Suprapubic skin (tissue), 3 donors: Measurements from ENCODE around the gene GXYLT2.

Experiments used
- EP300 ChIP-seq: sonication (generic); formaldehyde crosslinking; IDR thresholded peaks from one replicate; pipeline ENCODE4 v1.6.1; 2017; ENCODE audit warnings: antibody characterized with exemption
- POLR2A ChIP-seq, 2 donors: fragments of 450-650 bp; IDR thresholded peaks; one replicate each; pipeline ENCODE4 v1.6.1; 2017; ENCODE audit warnings: antibody characterized with exemption in 2 of 2, mild to moderate bottlenecking in 2 of 2, moderate library complexity in 2 of 2
- TF ChIP-seq, protein P1 (sequence below), 2 donors: fragments of 200-600 bp in 1 of 2; fragments of 450-650 bp in 1 of 2; sonication (generic) in 1 of 2; IDR thresholded peaks; one replicate each; pipeline ENCODE4 v1.5.1; 2016 to 2019; ENCODE audit warnings: antibody characterized with exemption in 2 of 2, mild to moderate bottlenecking in 1 of 2, moderate library complexity in 1 of 2

DNA sequence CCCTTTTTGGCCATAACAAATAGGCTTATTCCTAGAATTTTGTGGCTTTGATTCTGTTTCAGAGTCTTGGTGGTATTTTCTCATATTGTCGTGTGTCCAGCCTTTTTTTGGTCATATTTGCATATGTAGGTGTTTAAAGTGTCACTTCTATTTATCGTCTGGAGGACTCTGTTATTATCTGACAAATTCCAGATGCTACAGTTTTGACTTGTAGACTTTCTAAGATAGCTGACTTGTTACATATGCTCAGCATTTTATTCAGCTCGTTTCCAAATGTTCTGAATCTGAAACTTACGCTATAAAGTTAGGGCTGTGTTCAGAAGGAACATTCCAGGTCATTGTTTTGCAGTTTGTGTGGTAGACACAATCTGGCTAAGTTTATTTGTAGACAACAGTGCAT is 110.6 kb downstream of the GXYLT2 start:
- TF ChIP-seq, protein P1, sequence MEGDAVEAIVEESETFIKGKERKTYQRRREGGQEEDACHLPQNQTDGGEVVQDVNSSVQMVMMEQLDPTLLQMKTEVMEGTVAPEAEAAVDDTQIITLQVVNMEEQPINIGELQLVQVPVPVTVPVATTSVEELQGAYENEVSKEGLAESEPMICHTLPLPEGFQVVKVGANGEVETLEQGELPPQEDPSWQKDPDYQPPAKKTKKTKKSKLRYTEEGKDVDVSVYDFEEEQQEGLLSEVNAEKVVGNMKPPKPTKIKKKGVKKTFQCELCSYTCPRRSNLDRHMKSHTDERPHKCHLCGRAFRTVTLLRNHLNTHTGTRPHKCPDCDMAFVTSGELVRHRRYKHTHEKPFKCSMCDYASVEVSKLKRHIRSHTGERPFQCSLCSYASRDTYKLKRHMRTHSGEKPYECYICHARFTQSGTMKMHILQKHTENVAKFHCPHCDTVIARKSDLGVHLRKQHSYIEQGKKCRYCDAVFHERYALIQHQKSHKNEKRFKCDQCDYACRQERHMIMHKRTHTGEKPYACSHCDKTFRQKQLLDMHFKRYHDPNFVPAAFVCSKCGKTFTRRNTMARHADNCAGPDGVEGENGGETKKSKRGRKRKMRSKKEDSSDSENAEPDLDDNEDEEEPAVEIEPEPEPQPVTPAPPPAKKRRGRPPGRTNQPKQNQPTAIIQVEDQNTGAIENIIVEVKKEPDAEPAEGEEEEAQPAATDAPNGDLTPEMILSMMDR (IDR thresholded peaks at IDR 0.05), result no peak
- TF ChIP-seq POLR2A (IDR thresholded peaks at IDR 0.05) (no peak), EP300 (no peak)
